ENCODE measurements around the gene POU6F2.

Gene POU6F2

GRCh38 chr7:39199006-39199405 lies 221.3 kb downstream of the POU6F2 start:
- DNase-seq: no peak

DNA sequence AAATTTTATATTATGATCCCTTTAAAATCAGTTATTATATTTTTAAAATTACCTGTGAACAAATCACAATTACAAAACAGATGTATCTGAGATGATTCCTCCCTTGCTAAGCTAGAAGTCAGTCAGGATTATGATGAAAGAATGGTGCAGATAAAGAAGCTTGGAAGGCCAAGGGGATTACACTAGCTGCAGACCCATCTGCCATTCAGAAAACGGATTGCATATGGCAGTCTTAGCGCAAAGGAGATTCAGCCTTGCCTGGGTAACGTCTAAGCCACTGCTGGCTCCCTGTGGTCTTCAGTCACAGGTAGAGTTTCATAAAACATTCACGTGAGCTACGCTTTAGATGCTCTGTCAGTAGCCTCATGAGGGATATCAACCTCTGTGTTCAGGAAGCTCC lies 222.2 kb downstream of the POU6F2 start:
- DNase-seq: no peak

DNA sequence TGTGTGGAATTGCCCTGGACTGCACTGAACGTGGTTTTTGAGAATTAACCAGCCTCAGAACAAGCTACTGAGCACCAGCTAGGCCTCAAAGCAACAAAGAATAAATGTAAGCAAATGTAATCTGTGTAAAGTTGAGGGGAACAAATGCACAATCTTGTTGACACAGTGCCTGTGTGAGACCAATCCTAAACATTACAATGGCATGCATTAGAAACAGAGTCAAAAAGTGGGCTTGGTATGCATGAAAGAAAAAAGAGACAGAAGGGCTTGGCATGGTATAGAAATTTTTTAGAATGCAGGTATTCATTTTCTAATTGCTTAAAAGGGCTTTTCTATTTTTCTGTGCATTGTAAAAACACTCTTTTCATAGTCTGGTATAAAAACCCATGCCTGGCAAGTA lies 224.3 kb downstream of the POU6F2 start:
- no peak for DNase-seq

- no peak for DNase-seq
Observed at GRCh38 chr7:39210362-39210761, 232.7 kb downstream of the POU6F2 start.

DNA sequence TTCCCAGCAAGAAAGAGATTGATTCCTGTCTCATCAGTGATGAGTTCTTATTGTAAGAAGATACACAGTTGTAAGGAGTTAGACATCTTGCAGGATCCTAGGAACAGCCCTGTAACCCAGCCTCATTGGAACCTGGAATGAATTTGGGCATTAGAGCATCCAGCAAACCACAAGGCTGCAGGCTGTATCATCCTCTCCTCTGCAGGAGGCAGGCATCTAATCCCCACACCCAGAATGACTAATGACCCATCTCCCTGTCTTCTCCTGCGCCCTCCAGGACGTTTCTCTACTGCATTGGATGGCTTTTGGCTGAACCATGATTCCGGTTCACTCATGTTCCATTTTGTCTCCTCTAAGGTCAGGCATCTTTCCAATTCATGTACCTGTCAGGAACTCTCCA lies 233.9 kb downstream of the POU6F2 start:
- no peak for DNase-seq

- DNase-seq: no peak
Observed at GRCh38 chr7:39212876-39213275, 235.2 kb downstream of the POU6F2 start.

GRCh38 chr7:39217783-39218182 lies 240.1 kb downstream of the POU6F2 start:
- DNase-seq: no peak

GRCh38 chr7:39219869-39220268 lies 242.2 kb downstream of the POU6F2 start:
- no peak for DNase-seq

DNA sequence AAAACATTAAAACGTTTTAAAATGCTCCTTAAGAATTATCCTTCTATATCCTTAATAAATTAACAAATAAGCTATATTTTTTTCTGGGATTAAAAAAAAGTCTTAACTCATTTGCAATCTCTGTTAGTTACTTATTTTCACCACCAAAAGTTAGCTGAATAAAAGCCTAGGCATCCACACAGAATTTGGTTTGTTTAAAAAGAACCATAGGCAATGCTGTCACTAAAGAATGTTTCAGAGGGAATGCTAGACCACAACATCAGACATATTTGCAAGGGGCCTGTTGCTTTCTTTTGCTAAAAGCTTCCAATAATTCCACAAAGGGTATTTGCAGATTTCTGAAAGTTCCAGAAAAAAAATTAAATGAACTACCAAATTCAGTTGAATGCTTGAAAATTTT lies 244.2 kb downstream of the POU6F2 start:
- DNase-seq: no peak

GRCh38 chr7:39228946-39229345 lies 251.2 kb downstream of the POU6F2 start:
- DNase-seq: no peak

DNA sequence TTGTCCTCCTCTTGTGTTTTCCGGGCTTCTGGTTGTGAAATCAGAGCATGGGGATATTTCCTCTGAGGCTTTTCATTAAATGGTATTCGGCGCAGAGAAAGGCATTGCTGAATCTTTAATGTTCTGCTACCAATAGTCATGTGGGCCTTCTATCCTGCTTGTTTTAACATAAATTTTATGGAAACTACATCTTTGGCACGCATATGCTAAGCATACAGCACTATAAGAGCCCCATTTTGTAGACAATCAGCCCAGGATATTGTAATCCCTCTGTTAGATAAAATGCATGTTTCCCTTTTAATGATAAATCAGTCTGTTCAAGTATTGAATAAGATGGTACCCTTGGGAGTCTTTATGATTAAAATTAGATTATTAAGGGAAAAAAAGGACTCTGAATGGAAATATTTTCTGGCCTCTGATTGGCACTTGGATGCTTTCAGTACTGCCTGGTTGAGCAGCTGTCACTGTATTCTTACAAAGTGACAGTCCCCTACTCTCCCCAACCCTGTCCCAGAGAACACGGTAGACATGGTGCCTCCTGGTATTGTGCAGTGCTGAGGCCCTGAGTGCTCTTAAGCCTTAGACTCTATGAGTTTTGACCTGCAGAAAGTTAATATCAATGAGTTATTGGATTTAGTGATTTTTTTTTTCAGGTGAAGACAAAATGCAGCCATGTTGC lies 256.3 kb downstream of the POU6F2 start:
- no peak for DNase-seq

- no peak for DNase-seq
Observed at GRCh38 chr7:39238234-39238869, 260.6 kb downstream of the POU6F2 start.

DNA sequence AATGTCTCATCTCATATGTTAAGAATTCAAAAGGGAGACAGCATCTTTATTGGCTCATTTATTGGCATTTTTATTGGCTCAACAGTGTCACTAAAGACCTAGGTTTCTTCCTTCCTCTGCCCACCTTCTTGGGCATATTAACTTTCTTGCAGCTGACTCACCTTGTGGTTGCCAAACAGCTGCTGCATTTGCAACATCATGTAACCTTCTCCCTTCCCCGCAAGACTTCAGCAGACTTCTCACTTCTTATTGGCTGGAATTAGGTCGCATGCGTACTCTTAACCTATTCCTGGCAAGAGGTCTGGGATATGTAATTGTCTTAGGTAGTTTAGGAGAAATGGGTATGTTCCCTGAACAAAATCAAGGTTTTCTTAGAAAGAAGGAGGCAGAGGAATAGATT lies 263.2 kb downstream of the POU6F2 start:
- no peak for DNase-seq

- DNase-seq: no peak
Observed at GRCh38 chr7:39247576-39247975, 269.9 kb downstream of the POU6F2 start.

- DNase-seq: no peak
Observed at GRCh38 chr7:39248041-39248691, 270.5 kb downstream of the POU6F2 start.

- DNase-seq: no peak
Observed at GRCh38 chr7:39248692-39249090, 271.0 kb downstream of the POU6F2 start.

GRCh38 chr7:39249635-39250152 lies 272.0 kb downstream of the POU6F2 start:
- DNase-seq: no peak

DNA sequence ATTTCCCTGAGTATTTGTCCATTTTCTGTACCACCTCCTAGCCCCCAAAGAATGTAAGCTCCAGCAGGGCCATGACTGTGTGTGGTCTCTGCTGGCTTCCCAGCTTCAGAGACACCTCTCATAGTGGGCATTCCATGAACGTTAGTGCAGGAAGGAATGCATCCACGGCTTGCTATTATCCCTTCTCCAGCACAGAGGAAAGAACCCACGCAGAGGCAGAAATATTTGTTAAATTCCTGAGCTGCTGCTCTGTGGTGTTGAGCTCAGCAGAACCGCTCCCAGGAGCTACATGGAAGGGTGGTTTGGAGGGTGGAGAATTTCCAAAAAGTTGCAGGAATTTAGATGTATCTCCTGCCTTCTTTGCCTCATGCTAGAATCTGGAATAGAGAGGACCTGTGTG lies 275.2 kb downstream of the POU6F2 start:
- DNase-seq: no peak

DNA sequence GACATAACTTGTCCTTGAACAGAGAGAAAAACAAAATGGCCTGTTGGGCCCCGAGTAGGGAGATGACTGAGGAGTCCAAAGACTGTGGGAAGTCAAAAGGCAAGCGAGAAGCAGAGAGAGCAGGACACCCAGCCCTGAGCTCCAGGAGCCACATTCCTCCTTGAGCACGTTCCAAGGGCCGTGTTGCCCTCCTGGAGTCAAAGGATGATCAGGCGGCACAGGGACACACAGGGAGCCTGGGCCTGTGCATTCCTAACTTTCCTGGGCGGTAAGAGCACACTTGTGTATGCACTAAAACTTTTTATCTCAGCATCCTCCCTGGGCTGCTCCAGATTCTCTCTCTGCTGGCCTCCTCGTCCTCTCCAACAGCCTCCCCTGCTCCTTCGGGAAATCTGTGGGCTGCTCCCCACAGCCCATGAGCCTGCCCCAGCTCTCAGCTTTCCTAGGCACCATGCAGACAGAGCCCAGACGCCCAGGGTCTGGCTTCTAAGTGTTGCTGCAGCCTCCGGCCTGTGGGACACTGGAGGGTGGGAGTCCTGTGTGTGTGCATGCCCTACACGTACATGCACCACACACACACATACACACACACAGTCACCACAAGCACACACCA lies 281.8 kb downstream of the POU6F2 start:
- no peak for DNase-seq

GRCh38 chr7:39260279-39260844 lies 282.7 kb downstream of the POU6F2 start:
- no peak for DNase-seq

- no peak for DNase-seq
Observed at GRCh38 chr7:39261771-39262170, 284.1 kb downstream of the POU6F2 start.

GRCh38 chr7:39265641-39266591 lies 288.2 kb downstream of the POU6F2 start:
- DNase-seq: no peak
